Measurements from ENCODE around the gene RNF123.
"Not testable (repeated sequence)": the region's sequence is repeated elsewhere in the genome, so short reads cannot be mapped to it uniquely, and the experiment has no call there.

RNF123 gene

DNA sequence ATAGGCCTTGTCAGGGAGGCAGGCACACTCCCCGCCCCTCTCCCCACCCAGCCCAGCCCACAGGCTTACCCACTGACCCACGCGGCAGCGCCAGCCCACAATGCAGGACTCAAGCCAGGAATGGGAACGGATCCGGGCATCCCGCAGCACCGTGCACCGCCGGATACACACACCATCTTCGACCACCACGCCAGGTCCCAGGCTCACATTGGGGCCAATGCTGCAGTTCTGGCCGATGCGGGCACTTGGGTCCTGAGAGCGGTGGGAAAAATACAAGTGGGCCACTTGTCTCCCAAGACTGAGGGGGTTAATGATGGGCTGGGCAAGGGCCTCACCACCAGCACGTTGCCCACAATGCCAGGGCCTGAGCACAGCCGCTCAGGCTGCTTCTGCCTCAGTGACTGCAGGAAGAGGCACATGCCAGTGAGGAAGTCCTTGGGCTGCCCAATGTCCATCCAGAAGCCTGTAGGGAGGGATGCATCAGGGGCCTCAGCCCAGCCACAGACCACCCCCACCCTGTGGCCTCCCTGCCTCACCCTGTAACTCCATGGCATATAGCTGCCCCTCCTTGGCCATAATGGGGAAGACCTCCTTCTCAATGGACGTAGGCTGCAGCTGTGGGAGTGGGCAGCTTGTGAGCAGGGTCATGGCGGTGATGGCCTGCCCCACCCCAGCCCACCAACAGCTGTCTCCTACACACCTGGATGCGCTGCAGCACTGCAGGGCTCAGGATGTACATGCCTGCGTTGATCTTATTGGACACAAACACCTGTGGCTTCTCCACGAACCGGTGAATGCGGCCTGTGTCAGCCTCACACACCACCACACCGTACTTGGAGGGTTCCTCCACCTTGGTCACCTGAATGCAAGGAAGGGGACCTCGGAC is 32.8 kb downstream of the RNF123 start:
- peak; percentile 10 for DNase-seq

DNA sequence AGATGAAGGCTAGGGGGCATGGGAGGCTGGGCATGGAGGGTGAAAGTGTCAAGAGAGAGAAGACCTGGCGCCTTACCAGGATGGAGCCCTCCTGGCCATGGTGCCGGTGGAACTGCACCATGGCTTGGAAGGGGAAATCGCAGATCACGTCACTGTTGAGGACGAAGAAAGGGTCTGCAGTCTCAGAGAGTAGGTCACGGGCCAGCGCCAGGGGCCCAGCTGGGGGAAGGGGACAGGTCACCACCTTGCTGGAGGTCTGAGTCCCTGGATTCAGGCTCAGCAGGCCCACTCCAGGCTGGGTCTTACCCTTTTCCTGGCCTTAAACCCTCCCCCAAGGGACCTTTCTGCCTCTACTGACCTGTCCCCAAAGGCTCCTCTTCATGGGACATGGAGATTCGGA is 33.5 kb downstream of the RNF123 start:
- DNase-seq: peak; percentile 15

GRCh38 chr3:49723296-49723627 is 33.9 kb downstream of the RNF123 start:
- peak; percentile 63 for DNase-seq

- peak; percentile 94 for DNase-seq
Observed at GRCh38 chr3:49723628-49724551, 34.5 kb downstream of the RNF123 start, which contains the start of gene GMPPB. Gene GMPPB, minus strand, starts transcription at chr3:49723951. Its CDS starts 225 bp downstream, at chr3:49723726.

DNA sequence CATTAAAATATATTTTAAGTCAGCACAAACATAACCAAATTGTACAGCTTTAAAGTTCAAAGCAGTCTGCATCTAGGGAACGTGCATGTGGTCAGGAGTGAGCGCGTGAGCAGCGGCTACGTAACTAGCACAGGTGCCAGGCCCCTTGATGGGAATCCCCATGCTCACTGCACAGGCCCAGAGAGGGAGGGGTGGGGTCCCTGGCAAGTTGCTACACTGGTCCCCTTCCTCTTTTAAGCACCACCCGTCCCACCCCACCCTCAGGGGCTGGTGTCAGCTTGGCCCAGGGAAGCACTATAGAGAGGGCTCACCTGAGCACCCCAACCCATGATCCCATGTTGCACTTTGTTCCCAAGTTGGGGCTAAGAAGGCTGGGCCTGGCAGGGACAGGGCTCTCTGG is 35.2 kb downstream of the RNF123 start:
- peak; percentile 81 for DNase-seq

DNA sequence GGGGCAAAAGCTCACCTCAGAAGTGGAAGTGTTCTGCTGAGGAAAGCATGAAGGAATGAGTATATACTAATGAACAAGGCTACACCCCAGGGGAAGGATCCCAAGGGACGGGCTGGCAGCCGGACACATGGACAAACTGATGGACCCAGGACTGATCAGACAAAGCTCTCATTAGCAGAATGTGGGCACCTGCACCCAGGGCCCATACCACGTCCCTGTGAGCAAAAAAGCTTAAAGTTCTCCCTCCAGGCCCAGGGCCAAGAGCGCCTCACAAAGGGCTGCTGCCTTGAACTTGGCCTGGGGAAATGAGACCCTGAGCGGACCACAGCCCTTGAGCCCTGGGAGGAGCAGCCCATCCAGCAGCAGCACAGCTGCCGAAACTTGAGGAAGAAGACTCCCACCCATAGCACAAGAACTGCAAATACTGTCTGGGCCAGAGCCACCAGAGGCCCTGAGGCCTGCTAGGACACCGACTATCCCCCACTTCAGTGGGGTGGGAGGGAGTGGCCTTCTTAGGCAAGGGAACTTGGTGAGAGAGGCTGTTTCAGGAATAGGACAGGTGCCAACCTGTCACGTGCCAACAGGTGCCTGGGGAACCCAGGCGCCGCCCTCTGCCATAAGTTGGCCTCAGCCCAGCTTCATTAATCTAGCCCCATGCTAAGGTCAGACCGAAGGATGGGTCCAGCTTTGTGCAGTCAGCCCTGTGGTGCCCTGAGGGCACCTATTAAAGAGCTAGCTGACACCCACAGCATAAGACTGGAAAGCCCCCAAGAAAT is 36.7 kb downstream of the RNF123 start:
- DNase-seq: peak; percentile 5

GRCh38 chr3:49727154-49727923 is 38.0 kb downstream of the RNF123 start:
- DNase-seq: peak; percentile 17

DNA sequence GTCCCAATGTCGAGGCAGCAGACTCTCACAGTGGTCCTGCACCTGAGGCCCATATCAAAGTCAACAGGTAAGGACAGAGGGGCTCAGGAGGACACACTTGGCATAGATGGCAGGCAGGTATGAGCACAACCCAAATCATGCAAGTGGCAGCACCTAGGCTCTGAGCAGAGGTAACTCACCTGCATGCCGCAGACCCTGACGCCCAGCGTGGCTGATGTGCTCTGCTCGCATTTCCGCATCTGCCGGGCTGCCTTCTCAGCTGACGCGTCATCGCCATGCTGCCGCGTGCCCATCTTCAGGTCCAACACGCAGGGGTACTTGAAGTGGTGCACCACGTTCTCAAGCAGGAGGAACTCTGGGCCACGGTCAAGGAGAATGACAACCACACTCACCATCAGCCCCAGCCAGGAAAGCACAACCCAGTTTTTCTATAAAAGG is 38.6 kb downstream of the RNF123 start:
- DNase-seq: peak; percentile 16

- DNase-seq: no peak
Observed at GRCh38 chr3:49729966-49730609, 40.7 kb downstream of the RNF123 start.

DNA sequence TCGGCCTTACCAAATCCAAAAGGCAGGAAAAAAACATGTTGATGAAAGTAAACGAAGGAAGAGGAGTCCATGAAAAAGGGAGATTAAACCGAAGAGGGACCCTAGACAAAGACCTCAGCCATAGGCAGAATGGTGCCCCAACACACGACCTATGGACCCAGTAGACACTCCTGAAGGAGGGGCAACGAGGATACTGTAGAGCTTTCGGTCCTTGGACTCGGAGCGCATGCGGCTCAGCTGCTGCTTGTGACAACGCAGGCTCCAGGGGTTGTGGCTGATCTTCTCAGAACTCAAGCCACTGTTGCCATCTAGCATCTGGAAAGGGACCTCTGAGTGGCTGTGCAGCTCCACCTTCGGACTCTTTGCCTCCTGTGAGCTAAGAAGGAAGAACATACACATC is 43.2 kb downstream of the RNF123 start:
- DNase-seq: no peak

DNA sequence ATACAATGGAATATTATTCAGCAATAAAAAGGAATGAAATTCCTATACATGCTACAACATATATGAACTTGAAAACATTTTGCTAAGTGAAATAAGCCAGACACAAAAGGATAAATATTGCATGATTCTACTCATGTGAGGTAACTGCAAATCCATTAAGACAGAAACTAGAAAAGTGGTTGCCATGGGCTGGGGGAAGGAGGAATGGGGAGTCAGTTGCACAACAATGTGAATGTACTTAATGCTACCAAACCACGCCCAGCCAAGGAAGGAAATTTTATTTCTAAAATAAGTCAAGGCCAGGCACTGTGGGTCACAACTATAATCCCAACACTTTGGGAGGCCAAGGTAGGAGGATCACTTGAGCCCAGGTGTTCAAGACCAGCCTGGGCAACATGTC is 44.2 kb downstream of the RNF123 start:
- DNase-seq: no peak

DNA sequence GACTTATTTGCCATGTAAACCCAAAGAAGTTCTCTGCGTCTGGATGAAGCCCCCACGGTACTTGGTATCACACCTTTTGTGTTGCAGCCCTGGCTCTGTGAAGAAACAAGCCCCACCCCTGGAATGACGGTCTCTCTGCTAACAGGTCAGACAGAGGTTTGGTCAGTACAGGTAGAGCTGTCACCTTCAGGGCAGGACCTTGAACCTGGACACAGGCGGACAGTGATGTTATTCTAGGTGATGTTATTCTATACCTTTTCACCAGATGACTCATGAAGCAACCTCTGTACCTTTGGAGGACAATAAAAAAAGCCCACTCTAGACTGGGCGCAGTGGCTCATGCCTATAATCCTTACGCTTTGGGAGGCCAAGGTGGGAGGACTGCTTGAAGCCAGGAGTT is 45.4 kb downstream of the RNF123 start:
- no peak for DNase-seq

DNA sequence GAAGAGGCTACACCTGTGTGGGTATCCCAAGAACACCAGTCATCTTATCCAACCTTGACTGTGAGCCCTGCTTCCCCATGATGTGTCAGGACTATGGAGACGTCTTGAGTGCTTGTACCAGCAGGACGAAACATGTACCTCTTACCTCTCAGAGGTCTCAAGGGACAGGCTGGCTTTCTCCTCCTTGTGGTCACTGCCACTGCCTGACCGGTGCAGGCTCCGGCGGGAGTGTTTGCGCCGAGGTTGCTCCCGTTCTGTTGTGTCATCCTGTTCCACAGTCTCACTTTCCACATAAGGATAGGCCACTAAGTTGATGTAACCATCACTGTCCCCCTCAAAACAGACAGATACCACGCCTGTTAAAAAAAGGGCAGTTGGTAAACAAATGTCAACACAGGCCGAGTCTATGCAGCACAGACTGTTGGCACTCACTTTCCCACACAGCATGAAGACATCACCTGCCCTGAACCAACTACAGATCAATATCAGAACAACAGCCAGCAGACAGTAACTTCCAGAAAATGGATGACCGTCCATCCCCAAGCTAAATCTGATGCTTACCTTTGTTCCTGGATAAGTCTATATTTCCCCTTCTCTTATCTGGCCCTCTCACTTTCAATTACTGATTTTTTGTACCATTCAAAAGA is 48.8 kb downstream of the RNF123 start:
- DNase-seq: no peak

DNA sequence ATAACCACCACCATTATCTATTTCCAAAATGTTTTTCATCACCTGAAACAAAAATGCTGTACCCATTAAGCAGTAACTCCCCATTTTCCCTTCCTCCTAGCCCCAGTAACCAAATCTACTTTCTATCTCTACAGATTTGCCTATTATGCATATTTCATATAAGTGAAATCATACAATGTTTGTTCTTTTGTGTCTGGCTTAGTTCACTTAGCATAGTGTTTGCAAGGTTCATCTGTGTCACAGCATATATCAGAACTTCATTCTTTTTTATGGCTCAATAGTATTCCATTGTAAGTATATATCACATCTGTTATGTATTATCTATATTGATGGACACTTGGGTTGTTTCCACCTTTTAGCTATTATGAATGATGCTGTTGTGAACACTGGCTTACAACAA is 51.1 kb downstream of the RNF123 start:
- DNase-seq: no peak

- no peak for DNase-seq
Observed at GRCh38 chr3:49745986-49746385, 56.6 kb downstream of the RNF123 start.

DNA sequence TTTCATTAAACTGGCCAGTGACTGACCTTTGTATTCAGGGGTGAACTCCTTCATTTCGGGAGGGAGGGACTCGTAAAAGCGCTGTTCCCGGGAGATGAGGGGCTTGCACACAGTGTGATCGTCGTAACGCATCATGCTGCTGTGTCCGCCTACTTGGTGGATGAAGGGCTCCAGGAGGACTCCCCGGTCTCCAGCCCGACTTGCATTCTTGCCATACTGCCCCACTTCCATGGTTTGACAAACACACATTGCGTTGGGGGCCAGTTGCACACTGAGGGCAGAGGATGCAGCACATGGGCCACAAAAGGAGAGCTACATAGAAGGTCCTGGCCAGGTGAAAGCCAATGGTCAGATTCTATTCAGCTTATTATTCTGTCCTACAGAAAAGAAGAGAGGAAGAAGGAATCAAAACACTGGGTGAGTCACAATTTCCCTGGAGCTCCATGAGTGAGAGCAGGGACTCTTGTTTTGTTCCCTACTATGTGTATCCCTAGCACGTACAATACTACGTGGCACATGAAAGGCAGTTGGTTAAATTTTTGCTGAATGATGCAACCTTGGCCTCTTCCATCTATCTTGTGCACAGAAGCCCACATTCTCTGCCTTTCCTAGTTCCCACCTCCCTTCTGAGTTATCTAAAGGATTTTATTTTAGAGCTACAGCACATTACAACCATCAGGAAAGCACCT is 58.6 kb downstream of the RNF123 start:
- DNase-seq: no peak

DNA sequence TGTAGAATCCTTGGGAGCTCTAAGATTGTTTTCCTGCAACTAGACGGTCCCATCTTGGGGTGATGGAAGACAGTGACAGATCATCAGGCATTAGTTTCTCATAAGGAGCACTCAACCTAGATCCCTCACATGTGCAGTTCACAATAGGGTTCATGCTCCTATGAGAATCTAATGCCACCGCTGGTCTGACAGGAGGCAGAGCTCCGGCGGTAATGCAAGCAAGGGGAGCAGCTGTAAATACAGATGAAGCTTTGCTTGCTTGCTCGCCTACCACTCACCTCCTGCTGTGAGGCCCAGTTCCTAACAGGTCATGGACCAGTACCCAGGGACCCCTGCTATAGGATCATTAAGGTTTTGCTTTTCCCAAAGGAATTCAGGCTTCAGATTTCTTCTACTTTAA is 59.5 kb downstream of the RNF123 start:
- not testable (repeated sequence) for DNase-seq

- DNase-seq: no peak
Observed at GRCh38 chr3:49750056-49750455, 60.7 kb downstream of the RNF123 start.

- DNase-seq: no peak
Observed at GRCh38 chr3:49751501-49751900, 62.1 kb downstream of the RNF123 start.

GRCh38 chr3:49754536-49754935 is 65.2 kb downstream of the RNF123 start:
- no peak for DNase-seq

Measured in CD4-positive, alpha-beta T cell treated with Interleukin-15 for 1 hour (primary cell).